Measurements from ENCODE around the gene P2RY11. TPM values are rescaled to one million over a fixed set of nuclear protein-coding genes. Genes with fewer than 3 reads are reported as not detected.

Gene P2RY11
- total RNA-seq, 1 donor from 2014 or later: 42.6 TPM

- Mint-ChIP-seq H3K27ac (no peak overlapping the region), H3K27me3 (no peaks in the 10 kb centered on the region), H3K36me3 (ENCODE audit: low read depth) (peaks cover 84% of the 10 kb centered on the region), H3K9me3 (no peaks in the 10 kb centered on the region), H3K4me3 (no peak overlapping the region), H3K4me1 (no peaks in the 10 kb centered on the region)
- ChIA-PET CTCF (no interaction called here), POLR2A (no interaction called here)
- intact Hi-C loops (cut with micrococcal nuclease): no loop called here
- ATAC-seq (ENCODE audit: low read depth) (no peak), DNase-seq (no peak)
- TF ChIP-seq, protein P1, sequence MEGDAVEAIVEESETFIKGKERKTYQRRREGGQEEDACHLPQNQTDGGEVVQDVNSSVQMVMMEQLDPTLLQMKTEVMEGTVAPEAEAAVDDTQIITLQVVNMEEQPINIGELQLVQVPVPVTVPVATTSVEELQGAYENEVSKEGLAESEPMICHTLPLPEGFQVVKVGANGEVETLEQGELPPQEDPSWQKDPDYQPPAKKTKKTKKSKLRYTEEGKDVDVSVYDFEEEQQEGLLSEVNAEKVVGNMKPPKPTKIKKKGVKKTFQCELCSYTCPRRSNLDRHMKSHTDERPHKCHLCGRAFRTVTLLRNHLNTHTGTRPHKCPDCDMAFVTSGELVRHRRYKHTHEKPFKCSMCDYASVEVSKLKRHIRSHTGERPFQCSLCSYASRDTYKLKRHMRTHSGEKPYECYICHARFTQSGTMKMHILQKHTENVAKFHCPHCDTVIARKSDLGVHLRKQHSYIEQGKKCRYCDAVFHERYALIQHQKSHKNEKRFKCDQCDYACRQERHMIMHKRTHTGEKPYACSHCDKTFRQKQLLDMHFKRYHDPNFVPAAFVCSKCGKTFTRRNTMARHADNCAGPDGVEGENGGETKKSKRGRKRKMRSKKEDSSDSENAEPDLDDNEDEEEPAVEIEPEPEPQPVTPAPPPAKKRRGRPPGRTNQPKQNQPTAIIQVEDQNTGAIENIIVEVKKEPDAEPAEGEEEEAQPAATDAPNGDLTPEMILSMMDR (IDR thresholded peaks at IDR 0.05): no peak
These were observed 48.1 kb downstream of the P2RY11 start for GRCh38 chr19:10159610-10160009.

GRCh38 chr19:10163536-10163935 is 52.0 kb downstream of the P2RY11 start:
- DNase-seq (no peak), ATAC-seq (ENCODE audit: low read depth) (no peak)
- Mint-ChIP-seq H3K4me1 (no peaks in the 10 kb centered on the region), H3K9me3 (no peaks in the 10 kb centered on the region), H3K27me3 (no peaks in the 10 kb centered on the region), H3K27ac (no peak overlapping the region), H3K4me3 (no peak overlapping the region), H3K36me3 (ENCODE audit: low read depth) (peaks cover 74% of the 10 kb centered on the region)
- intact Hi-C loops (cut with micrococcal nuclease): no loop called here
- POLR2A ChIA-PET: interaction anchor here (0.5 kb wide), 1 partner anchor 36 kb away, joined by 3 read pairs; no protein-coding TSS in a partner anchor
- TF ChIP-seq, protein P1 (IDR thresholded peaks at IDR 0.05): no peak
- CTCF ChIA-PET: interaction anchor here (1.3 kb wide), 1 partner anchor 87 kb away, joined by 5 read pairs; no protein-coding TSS in a partner anchor

Other genes with a start within 250 kb of the P2RY11 start
- gene OLFM2, start 175.2 kb upstream of the P2RY11 start, total RNA-seq: not detected in 2 replicates
- gene COL5A3, start 101.2 kb upstream of the P2RY11 start, total RNA-seq: not detected in 2 replicates
- gene RDH8, start 98.2 kb upstream of the P2RY11 start, total RNA-seq: not detected in 2 replicates
- 61.3 and 61.4 TPM in 2 replicates for gene SHFL, start 25.4 kb upstream of the P2RY11 start, total RNA-seq
- 16.4 and 18.4 TPM in 2 replicates for gene ANGPTL6, start 9.0 kb upstream of the P2RY11 start, total RNA-seq
- gene PPAN, start 5.3 kb upstream of the P2RY11 start, total RNA-seq: 107 and 119 TPM in 2 replicates
- 332 and 371 TPM in 2 replicates for gene EIF3G, start 8.2 kb downstream of the P2RY11 start, total RNA-seq
- 136 and 156 TPM in 2 replicates for gene DNMT1, start 83.3 kb downstream of the P2RY11 start, total RNA-seq
- 5.3 and 5.6 TPM in 2 replicates for gene S1PR2, start 119.6 kb downstream of the P2RY11 start, total RNA-seq
- 66.9 and 68.3 TPM in 2 replicates for gene MRPL4, start 140.5 kb downstream of the P2RY11 start, total RNA-seq
- 32.6 and 37.4 TPM in 2 replicates for gene ICAM1, start 159.4 kb downstream of the P2RY11 start, total RNA-seq
- 0.71 and 0.95 TPM in 2 replicates for gene ICAM4, start 175.3 kb downstream of the P2RY11 start, total RNA-seq
- gene ICAM5, start 178.3 kb downstream of the P2RY11 start, total RNA-seq: 0.76 and 1.2 TPM in 2 replicates
- 4.5 and 5.1 TPM in 2 replicates for gene ZGLP1, start 198.1 kb downstream of the P2RY11 start, total RNA-seq
- 12.8 and 15.0 TPM in 2 replicates for gene FDX2, start 204.3 kb downstream of the P2RY11 start, total RNA-seq
- 77.0 and 80.8 TPM in 2 replicates for gene RAVER1, start 221.8 kb downstream of the P2RY11 start, total RNA-seq
- 147 and 166 TPM in 2 replicates for gene ICAM3, start 227.9 kb downstream of the P2RY11 start, total RNA-seq